ENCODE measurements around the gene TMCC2.
"Not testable (repeated sequence)": the region's sequence is repeated elsewhere in the genome, so short reads cannot be mapped to it uniquely, and the experiment has no call there.

The TMCC2 gene

GRCh38 chr1:205291596-205291995, 63.9 kb downstream of the TMCC2 start:
- Histone ChIP-seq H3K9me3 (ENCODE audit: severe bottlenecking) (no peaks in the 10 kb centered on the region), H3K4me1 (ENCODE audit: insufficient read depth, poor library complexity, severe bottlenecking) (peaks cover 38% of the 10 kb centered on the region), H3K27ac (ENCODE audit: poor library complexity, severe bottlenecking) (no peak overlapping the region), H3K27me3 (ENCODE audit: insufficient read depth, poor library complexity, severe bottlenecking) (no peaks in the 10 kb centered on the region), H3K4me3 (ENCODE audit: severe bottlenecking) (no peak overlapping the region), H3K36me3 (ENCODE audit: low read depth) (no peaks in the 10 kb centered on the region)
- no peak for TF ChIP-seq CTCF (IDR thresholded peaks at IDR 0.05; ENCODE audit: poor library complexity, severe bottlenecking)
- ATAC-seq (ENCODE audit: low read depth) (no peak), DNase-seq (ENCODE audit: low spot score) (no peak)

GRCh38 chr1:205293350-205294074, 65.8 kb downstream of the TMCC2 start:
- Histone ChIP-seq H3K4me1 (ENCODE audit: insufficient read depth, poor library complexity, severe bottlenecking) (peaks cover 53% of the 10 kb centered on the region), H3K9me3 (ENCODE audit: severe bottlenecking) (no peaks in the 10 kb centered on the region), H3K27ac (ENCODE audit: poor library complexity, severe bottlenecking) (peak overlapping the region; percentile 97), H3K4me3 (ENCODE audit: severe bottlenecking) (no peak overlapping the region), H3K36me3 (ENCODE audit: low read depth) (no peaks in the 10 kb centered on the region), H3K27me3 (ENCODE audit: insufficient read depth, poor library complexity, severe bottlenecking) (no peaks in the 10 kb centered on the region)
- TF ChIP-seq CTCF (IDR thresholded peaks at IDR 0.05; ENCODE audit: poor library complexity, severe bottlenecking), result no peak
- no peak for ATAC-seq (ENCODE audit: low read depth)
- no peak for DNase-seq (ENCODE audit: low spot score)

GRCh38 chr1:205294175-205294917, 66.6 kb downstream of the TMCC2 start:
- Histone ChIP-seq H3K27ac (ENCODE audit: poor library complexity, severe bottlenecking) (peak overlapping the region; percentile 97), H3K9me3 (ENCODE audit: severe bottlenecking) (no peaks in the 10 kb centered on the region), H3K4me3 (ENCODE audit: severe bottlenecking) (no peak overlapping the region), H3K27me3 (ENCODE audit: insufficient read depth, poor library complexity, severe bottlenecking) (no peaks in the 10 kb centered on the region), H3K36me3 (ENCODE audit: low read depth) (no peaks in the 10 kb centered on the region), H3K4me1 (ENCODE audit: insufficient read depth, poor library complexity, severe bottlenecking) (peaks cover 59% of the 10 kb centered on the region)
- no peak for TF ChIP-seq CTCF (IDR thresholded peaks at IDR 0.05; ENCODE audit: poor library complexity, severe bottlenecking)
- peak; percentile 84 for DNase-seq (ENCODE audit: low spot score)
- ATAC-seq (ENCODE audit: low read depth), result peak; percentile 66

- ATAC-seq (ENCODE audit: low read depth) (no peak), DNase-seq (ENCODE audit: low spot score) (no peak)
- H3K9me3 ChIP-seq (ENCODE audit: severe bottlenecking), result no peaks in the 10 kb centered on the region
- H3K27ac ChIP-seq (ENCODE audit: poor library complexity, severe bottlenecking), result peak overlapping the region; percentile 97
- H3K36me3 ChIP-seq (ENCODE audit: low read depth), result no peaks in the 10 kb centered on the region
- H3K4me3 ChIP-seq (ENCODE audit: severe bottlenecking), result no peak overlapping the region
- no peaks in the 10 kb centered on the region for H3K27me3 ChIP-seq (ENCODE audit: insufficient read depth, poor library complexity, severe bottlenecking)
- H3K4me1 ChIP-seq (ENCODE audit: insufficient read depth, poor library complexity, severe bottlenecking), result peaks cover 63% of the 10 kb centered on the region
- TF ChIP-seq CTCF (IDR thresholded peaks at IDR 0.05; ENCODE audit: poor library complexity, severe bottlenecking), result no peak
These were observed 67.2 kb downstream of the TMCC2 start for GRCh38 chr1:205294934-205295333.

- ATAC-seq (ENCODE audit: low read depth) (no peak), DNase-seq (ENCODE audit: low spot score) (no peak)
- Histone ChIP-seq H3K27me3 (ENCODE audit: insufficient read depth, poor library complexity, severe bottlenecking) (no peaks in the 10 kb centered on the region), H3K9me3 (ENCODE audit: severe bottlenecking) (no peaks in the 10 kb centered on the region), H3K27ac (ENCODE audit: poor library complexity, severe bottlenecking) (peak overlapping the region; percentile 97), H3K4me3 (ENCODE audit: severe bottlenecking) (no peak overlapping the region), H3K4me1 (ENCODE audit: insufficient read depth, poor library complexity, severe bottlenecking) (peaks cover 66% of the 10 kb centered on the region), H3K36me3 (ENCODE audit: low read depth) (no peaks in the 10 kb centered on the region)
- TF ChIP-seq CTCF (IDR thresholded peaks at IDR 0.05; ENCODE audit: poor library complexity, severe bottlenecking), result no peak
These were observed 68.4 kb downstream of the TMCC2 start for GRCh38 chr1:205296154-205296553.

- Histone ChIP-seq H3K4me1 (ENCODE audit: insufficient read depth, poor library complexity, severe bottlenecking) (peaks cover 80% of the 10 kb centered on the region), H3K27ac (ENCODE audit: poor library complexity, severe bottlenecking) (peak overlapping the region; percentile 97), H3K36me3 (ENCODE audit: low read depth) (peaks cover 10% of the 10 kb centered on the region)
- not testable (repeated sequence) for H3K27me3 ChIP-seq (ENCODE audit: insufficient read depth, poor library complexity, severe bottlenecking); ATAC-seq (ENCODE audit: low read depth); H3K4me3 ChIP-seq (ENCODE audit: severe bottlenecking); DNase-seq (ENCODE audit: low spot score); H3K9me3 ChIP-seq (ENCODE audit: severe bottlenecking)
These were observed 69.9 kb downstream of the TMCC2 start for GRCh38 chr1:205297546-205298177.

Data from RWPE2 (cell line).